SK-N-SH (cell line): ENCODE results near the gene AUTS2. TPM values are rescaled to one million over a fixed set of nuclear protein-coding genes. Genes with fewer than 3 reads are reported as not detected.

Experiments used
- CHD2 ChIP-seq: fragments of 150-350 bp; IDR thresholded peaks from 2 replicates; pipeline ENCODE4 v1.6.1; 2018; ENCODE audit warnings: low read length; ENCODE audit not compliant: partially characterized antibody
- EP300 ChIP-seq, 2 experiments: IDR thresholded peaks; 2 replicates each; pipeline versions ENCODE4 v1.4.0 to v1.6.1; 2012; ENCODE audit warnings: borderline replicate concordance in 1 of 2, low read depth in 1 of 2, low read length in 1 of 2
- EZH2phosphoT487 ChIP-seq: fragments of 200-600 bp; sonication (generic); IDR thresholded peaks from 2 replicates; pipeline ENCODE4 v1.6.1; 2017; ENCODE audit warnings: low read depth, mixed run types, mild to moderate bottlenecking, antibody characterized with exemption, moderate library complexity, borderline replicate concordance
- FOSL2 ChIP-seq: IDR thresholded peaks from 2 replicates; pipeline ENCODE4 v1.4.0; 2012; ENCODE audit warnings: low read depth, mild to moderate bottlenecking, moderate library complexity, borderline replicate concordance
- FOXJ3 ChIP-seq: sonication (generic); formaldehyde crosslinking; IDR thresholded peaks from 2 replicates; pipeline ENCODE4 v1.5.1; 2020; ENCODE audit warnings: mild to moderate bottlenecking, missing genetic modification reagents
- FOXM1 ChIP-seq: IDR thresholded peaks from 2 replicates; pipeline ENCODE4 v1.4.0; 2012; ENCODE audit warnings: low read depth, mild to moderate bottlenecking
- GABPA ChIP-seq: IDR thresholded peaks from 2 replicates; pipeline ENCODE4 v1.4.0; 2012; ENCODE audit warnings: low read depth, mild to moderate bottlenecking
- JUND ChIP-seq: IDR thresholded peaks from 2 replicates; pipeline ENCODE4 v1.4.0; 2012
- NFIC ChIP-seq: IDR thresholded peaks from 2 replicates; pipeline ENCODE4 v1.4.0; 2012; ENCODE audit warnings: borderline replicate concordance
- NRF1 ChIP-seq: IDR thresholded peaks from 2 replicates; pipeline ENCODE4 v1.6.1; 2012; ENCODE audit warnings: low read depth, mild to moderate bottlenecking, low read length
- RCOR1 ChIP-seq: fragments of 150-350 bp; IDR thresholded peaks from 2 replicates; pipeline ENCODE4 v1.6.1; 2017; ENCODE audit warnings: antibody characterized with exemption, low read length
- RFX5 ChIP-seq: IDR thresholded peaks from 2 replicates; pipeline ENCODE4 v1.6.1; 2012; ENCODE audit warnings: mild to moderate bottlenecking, improper control_type of control experiment, low read length
- SIN3A ChIP-seq: IDR thresholded peaks from 2 replicates; pipeline ENCODE4 v1.6.1; 2012; ENCODE audit warnings: low read depth, mild to moderate bottlenecking, low read length, moderate library complexity, borderline replicate concordance
- TAF1 ChIP-seq: IDR thresholded peaks from 2 replicates; pipeline ENCODE4 v1.6.1; 2012; ENCODE audit warnings: low read depth, mild to moderate bottlenecking, low read length, moderate library complexity, borderline replicate concordance
- polyA plus RNA-seq, 3 experiments: library from polyadenylated mRNA; depleted of rRNA; stranded (reverse); fragments of >200 nt; gene quantifications; 2 replicates each; pipeline ENCODE4 v1.2.3, GENCODE V29; 2012
- TF ChIP-seq, protein P1 (sequence below): IDR thresholded peaks from 2 replicates; pipeline ENCODE4 v1.4.0; 2012; ENCODE audit warnings: low read depth
- TF ChIP-seq, protein P2 (sequence below): IDR thresholded peaks from 2 replicates; pipeline ENCODE4; 2012
- TF ChIP-seq, protein P3 (sequence below): fragments of 150-350 bp; IDR thresholded peaks from 2 replicates; pipeline ENCODE4 v1.6.1; 2016; ENCODE audit warnings: mild to moderate bottlenecking, low read depth, low read length
- TF ChIP-seq, protein P4 (sequence below): fragments of 200-600 bp; sonication (generic); IDR thresholded peaks from 2 replicates; pipeline ENCODE4 v1.6.1; 2017; ENCODE audit warnings: antibody characterized with exemption, mild to moderate bottlenecking, moderate library complexity

AUTS2 gene
- polyA plus RNA-seq, 1 of the 3 experiments (the other 2 are of a cell fraction) = 15.6 TPM

DNA sequence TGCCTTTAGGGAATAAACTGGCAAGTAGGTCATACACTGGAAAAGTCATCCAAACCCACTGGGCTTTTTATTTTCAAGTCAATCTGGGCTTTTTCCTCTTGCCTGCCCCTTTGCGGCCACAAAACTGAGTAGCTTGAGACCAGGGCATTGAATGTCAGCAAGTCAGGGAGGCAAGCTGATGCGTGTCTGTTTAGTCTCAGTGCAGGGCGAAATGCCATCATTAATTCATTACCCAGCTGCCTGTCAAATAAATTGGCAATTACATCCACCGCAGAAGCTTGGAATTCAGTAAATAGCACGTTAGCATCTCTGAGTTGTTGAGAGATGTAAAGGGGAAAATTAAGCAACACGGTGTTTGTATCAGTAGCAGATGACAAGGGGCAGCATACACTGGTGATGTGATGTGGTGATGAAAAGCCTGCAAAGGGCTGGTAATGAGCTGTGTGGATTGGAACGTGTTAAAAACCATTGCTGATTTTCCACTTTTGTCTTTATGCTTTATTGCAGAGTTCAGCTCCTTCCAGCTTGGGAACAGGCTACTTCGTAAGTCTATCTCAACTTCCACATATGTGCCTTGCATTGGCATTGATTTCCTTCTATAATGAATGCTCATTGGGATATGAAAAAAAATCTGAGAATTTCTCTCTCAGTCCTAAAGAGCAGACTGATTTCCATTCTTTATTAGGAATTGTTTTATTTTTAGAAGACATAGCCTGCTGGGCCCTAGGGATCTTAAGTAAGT is 535.9 kb downstream of the AUTS2 start (continued):
- TF ChIP-seq, protein P1, sequence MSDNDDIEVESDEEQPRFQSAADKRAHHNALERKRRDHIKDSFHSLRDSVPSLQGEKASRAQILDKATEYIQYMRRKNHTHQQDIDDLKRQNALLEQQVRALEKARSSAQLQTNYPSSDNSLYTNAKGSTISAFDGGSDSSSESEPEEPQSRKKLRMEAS = no peak
- TF ChIP-seq RFX5 (0 out of 2 replicates have a peak, but pooled peaks have one; percentile 28), RCOR1 (peak; percentile 99), NFIC (no peak), GABPA (no peak), EZH2phosphoT487 (no peak), TAF1 (no peak), CHD2 (peak; percentile 75), FOXJ3 (CRISPR knock-in tag) (peak; percentile 86), FOXM1 (no peak), FOSL2 (no peak), NRF1 (no peak), SIN3A (peak; percentile 70; the same call in 1 of the 2 replicates), JUND (peak; percentile 16; the same call in 1 of the 2 replicates), EP300 (IDR thresholded peaks at IDR 0.05; ENCODE audit: borderline replicate concordance in 1 of 2, low read depth in 1 of 2, low read length in 1 of 2) (peak; percentile 24 to 97; a peak in 3 of 4 replicates)
- TF ChIP-seq, protein P2, sequence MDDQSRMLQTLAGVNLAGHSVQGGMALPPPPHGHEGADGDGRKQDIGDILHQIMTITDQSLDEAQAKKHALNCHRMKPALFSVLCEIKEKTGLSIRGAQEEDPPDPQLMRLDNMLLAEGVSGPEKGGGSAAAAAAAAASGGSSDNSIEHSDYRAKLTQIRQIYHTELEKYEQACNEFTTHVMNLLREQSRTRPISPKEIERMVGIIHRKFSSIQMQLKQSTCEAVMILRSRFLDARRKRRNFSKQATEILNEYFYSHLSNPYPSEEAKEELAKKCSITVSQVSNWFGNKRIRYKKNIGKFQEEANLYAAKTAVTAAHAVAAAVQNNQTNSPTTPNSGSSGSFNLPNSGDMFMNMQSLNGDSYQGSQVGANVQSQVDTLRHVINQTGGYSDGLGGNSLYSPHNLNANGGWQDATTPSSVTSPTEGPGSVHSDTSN = peak; percentile 91
- TF ChIP-seq, protein P3, sequence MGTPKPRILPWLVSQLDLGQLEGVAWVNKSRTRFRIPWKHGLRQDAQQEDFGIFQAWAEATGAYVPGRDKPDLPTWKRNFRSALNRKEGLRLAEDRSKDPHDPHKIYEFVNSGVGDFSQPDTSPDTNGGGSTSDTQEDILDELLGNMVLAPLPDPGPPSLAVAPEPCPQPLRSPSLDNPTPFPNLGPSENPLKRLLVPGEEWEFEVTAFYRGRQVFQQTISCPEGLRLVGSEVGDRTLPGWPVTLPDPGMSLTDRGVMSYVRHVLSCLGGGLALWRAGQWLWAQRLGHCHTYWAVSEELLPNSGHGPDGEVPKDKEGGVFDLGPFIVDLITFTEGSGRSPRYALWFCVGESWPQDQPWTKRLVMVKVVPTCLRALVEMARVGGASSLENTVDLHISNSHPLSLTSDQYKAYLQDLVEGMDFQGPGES = no peak
- TF ChIP-seq, protein P4, sequence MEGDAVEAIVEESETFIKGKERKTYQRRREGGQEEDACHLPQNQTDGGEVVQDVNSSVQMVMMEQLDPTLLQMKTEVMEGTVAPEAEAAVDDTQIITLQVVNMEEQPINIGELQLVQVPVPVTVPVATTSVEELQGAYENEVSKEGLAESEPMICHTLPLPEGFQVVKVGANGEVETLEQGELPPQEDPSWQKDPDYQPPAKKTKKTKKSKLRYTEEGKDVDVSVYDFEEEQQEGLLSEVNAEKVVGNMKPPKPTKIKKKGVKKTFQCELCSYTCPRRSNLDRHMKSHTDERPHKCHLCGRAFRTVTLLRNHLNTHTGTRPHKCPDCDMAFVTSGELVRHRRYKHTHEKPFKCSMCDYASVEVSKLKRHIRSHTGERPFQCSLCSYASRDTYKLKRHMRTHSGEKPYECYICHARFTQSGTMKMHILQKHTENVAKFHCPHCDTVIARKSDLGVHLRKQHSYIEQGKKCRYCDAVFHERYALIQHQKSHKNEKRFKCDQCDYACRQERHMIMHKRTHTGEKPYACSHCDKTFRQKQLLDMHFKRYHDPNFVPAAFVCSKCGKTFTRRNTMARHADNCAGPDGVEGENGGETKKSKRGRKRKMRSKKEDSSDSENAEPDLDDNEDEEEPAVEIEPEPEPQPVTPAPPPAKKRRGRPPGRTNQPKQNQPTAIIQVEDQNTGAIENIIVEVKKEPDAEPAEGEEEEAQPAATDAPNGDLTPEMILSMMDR = no peak
